PFSK-1 (cell line): ENCODE measurements around the gene SDHB.

Source experiments
- FOXP2 ChIP-seq: optimal IDR thresholded peaks from 2 replicates; pipeline ENCODE3; 2011; ENCODE audit warnings: borderline replicate concordance, control low read depth, inconsistent platforms; ENCODE audit not compliant: insufficient read depth; ENCODE audit errors: extremely low read length, extremely low read depth
- POLR2AphosphoS5 ChIP-seq: IDR thresholded peaks from 2 replicates; pipeline ENCODE4 v1.6.1; 2012; ENCODE audit warnings: low read depth, mild to moderate bottlenecking, control low read depth, low read length, moderate library complexity
- REST ChIP-seq, 2 experiments: IDR thresholded peaks; 2 replicates each; pipeline versions ENCODE4 v1.6.1 to v1.8.0; 2011 to 2012; ENCODE audit warnings: low read depth in 2 of 2, low read length in 2 of 2, control low read depth in 1 of 2, inconsistent platforms in 1 of 2, mild to moderate bottlenecking in 1 of 2, moderate library complexity in 1 of 2; ENCODE audit not compliant: insufficient read depth in 1 of 2
- SIN3A ChIP-seq: IDR thresholded peaks from 2 replicates; pipeline ENCODE4 v1.6.1; 2012; ENCODE audit warnings: mild to moderate bottlenecking, low read length, moderate library complexity, borderline replicate concordance; ENCODE audit not compliant: insufficient read depth
- TAF1 ChIP-seq: IDR thresholded peaks from 2 replicates; pipeline ENCODE4 v1.6.1; 2012; ENCODE audit warnings: low read length, control low read depth, borderline replicate concordance; ENCODE audit not compliant: insufficient read depth

Gene SDHB

DNA sequence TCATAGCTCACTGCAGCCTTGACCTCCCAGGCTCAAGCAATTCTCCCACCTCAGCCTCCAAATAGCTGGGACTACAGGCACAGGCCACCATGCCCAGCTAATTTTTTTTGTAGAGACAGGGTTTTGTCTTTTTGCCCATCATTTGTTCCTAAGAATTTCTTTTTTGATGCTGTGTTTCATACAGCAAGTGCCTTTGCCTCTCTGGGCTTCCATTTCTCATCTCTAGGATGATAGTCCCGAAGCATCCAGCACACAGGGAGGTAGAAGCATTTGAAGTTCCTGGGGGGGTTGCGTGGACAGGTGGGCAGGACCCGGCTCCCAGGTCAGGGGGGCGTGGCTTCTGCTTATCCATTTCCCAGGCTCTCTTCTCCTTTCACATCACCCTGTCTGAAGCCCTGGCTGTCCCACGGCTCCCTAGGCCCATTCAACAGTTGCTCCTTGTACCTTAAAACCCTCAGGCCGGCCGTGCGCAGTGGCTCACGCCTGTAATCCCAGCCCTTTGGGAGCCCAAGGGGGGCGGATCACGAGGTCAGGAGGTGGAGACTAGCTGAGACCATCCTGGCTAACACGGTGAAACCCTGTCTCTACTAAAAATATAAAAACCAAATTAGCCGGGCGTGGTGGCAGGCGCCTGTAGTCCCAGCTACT is 45.5 kb downstream of the SDHB start:
- TF ChIP-seq REST (IDR thresholded peaks at IDR 0.05; ENCODE audit: insufficient read depth in 1 of 2, low read depth in 2 of 2, low read length in 2 of 2) (no peak), TAF1 (no peak), SIN3A (no peak), FOXP2 (no peak), POLR2AphosphoS5 (no peak)

- TF ChIP-seq REST (IDR thresholded peaks at IDR 0.05; ENCODE audit: insufficient read depth in 1 of 2, low read depth in 2 of 2, low read length in 2 of 2) (no peak), FOXP2 (no peak), SIN3A (no peak), TAF1 (no peak), POLR2AphosphoS5 (no peak)
Measured at GRCh38 chr1:17007121-17007520, 46.7 kb downstream of the SDHB start.

GRCh38 chr1:17005365-17005740 is 48.5 kb downstream of the SDHB start:
- no peak for TF ChIP-seq SIN3A
- no peak for TF ChIP-seq POLR2AphosphoS5
- no peak for TF ChIP-seq FOXP2
- no peak for TF ChIP-seq REST (IDR thresholded peaks at IDR 0.05; ENCODE audit: insufficient read depth in 1 of 2, low read depth in 2 of 2, low read length in 2 of 2)
- TF ChIP-seq TAF1, result no peak

- TF ChIP-seq SIN3A (no peak), REST (IDR thresholded peaks at IDR 0.05; ENCODE audit: insufficient read depth in 1 of 2, low read depth in 2 of 2, low read length in 2 of 2) (no peak), TAF1 (no peak), POLR2AphosphoS5 (no peak), FOXP2 (no peak)
Measured at GRCh38 chr1:17004466-17005364, 49.1 kb downstream of the SDHB start.

GRCh38 chr1:17002524-17002902 is 51.3 kb downstream of the SDHB start:
- no peak for TF ChIP-seq TAF1
- no peak for TF ChIP-seq REST (IDR thresholded peaks at IDR 0.05; ENCODE audit: insufficient read depth in 1 of 2, low read depth in 2 of 2, low read length in 2 of 2)
- no peak for TF ChIP-seq FOXP2
- no peak for TF ChIP-seq SIN3A
- TF ChIP-seq POLR2AphosphoS5, result no peak
